T47D (cell line): ENCODE results near the gene SPAG5.

Experiments
- DNase-seq, 2 experiments: peaks; one replicate each; pipeline versions ENCODE4 v3.0.0 to v3.0.0-alpha.2; 2011 to 2012; ENCODE audit warnings: low read depth in 1 of 2, low spot score in 1 of 2
- JUND ChIP-seq: IDR thresholded peaks from 2 replicates; pipeline ENCODE4 v1.6.1; 2012; ENCODE audit warnings: low read depth
- in situ Hi-C: cut with HindIII; loops from 2 replicates; pipeline ENCODE4 v1.10.0; 2016; ENCODE audit warnings: low sequenced_read_pairs, low pct_unique_long_range_greater_than_20kb

Gene SPAG5

DNA sequence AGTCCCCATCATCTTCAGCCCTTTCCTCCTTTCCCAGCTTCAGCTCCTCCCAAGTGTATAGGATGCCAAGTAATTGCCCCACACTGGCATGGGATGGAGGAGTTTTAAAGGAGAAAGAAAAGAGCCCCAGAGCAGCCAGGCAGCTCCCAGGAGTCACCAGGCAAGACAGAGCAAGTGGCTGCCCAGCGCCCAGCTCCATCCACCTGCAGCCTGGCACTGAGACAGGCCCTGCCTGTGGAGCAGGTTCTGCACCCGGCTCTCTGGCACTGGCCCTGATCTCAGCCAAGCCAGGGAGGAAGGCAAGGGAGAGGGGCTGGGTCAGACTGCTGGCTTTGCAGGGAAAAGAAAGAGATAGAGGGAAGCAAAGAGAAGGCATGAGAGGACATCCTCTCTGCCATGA is 71.0 kb downstream of the SPAG5 start:
- TF ChIP-seq JUND = no peak
- DNase-seq = peak; percentile 94 to 95
- in situ Hi-C loops = no loop called here
